ENCODE measurements around the gene PECR. TPM values are rescaled to one million over a fixed set of nuclear protein-coding genes. Genes with fewer than 3 reads are reported as not detected.

Gene PECR
- total and polyA plus RNA-seq, 4 donors: 10.6 to 25.9 (median 13.4) TPM

GRCh38 chr2:216098421-216099334 is 17.1 kb upstream of the PECR start:
- Histone ChIP-seq H3K4me3 (no peak overlapping the region), H3K36me3 (ENCODE audit: control insufficient read depth in 4 of 4, insufficient read depth in 4 of 4, low read length in 4 of 4) (no peaks in the 10 kb centered on the region), H3K9ac (ENCODE audit: insufficient read depth in 1 of 2, low read length in 2 of 2) (no peak overlapping the region), H3K27ac (ENCODE audit: low read depth in 1 of 2, low read length in 1 of 2) (no peak overlapping the region), H3K4me1 (ENCODE audit: control insufficient read depth in 5 of 5, insufficient read depth in 5 of 5, low read length in 5 of 5) (peaks cover 0 to 1% (median 0%) of the 10 kb centered on the region in 5 donors), H3K9me3 (ENCODE audit: control insufficient read depth in 4 of 4, insufficient read depth in 3 of 4, low read length in 3 of 4) (no peaks in the 10 kb centered on the region), H3K27me3 (ENCODE audit: control insufficient read depth in 3 of 3, insufficient read depth in 3 of 3, low read length in 2 of 3) (no peaks in the 10 kb centered on the region)
- TF ChIP-seq CTCF (IDR thresholded peaks at IDR 0.05; ENCODE audit: control extremely low read depth, extremely low read depth): no peak
- 96 to 97% methylated on average over 9 of the region's 9 CpGs for WGBS, 2 donors
- no peak for ATAC-seq (ENCODE audit: insufficient read depth, low FRiP score)
- no peak for DNase-seq

- Histone ChIP-seq H3K27me3 (ENCODE audit: control insufficient read depth in 3 of 3, insufficient read depth in 3 of 3, low read length in 2 of 3) (no peaks in the 10 kb centered on the region), H3K9ac (ENCODE audit: insufficient read depth in 1 of 2, low read length in 2 of 2) (no peak overlapping the region), H3K4me1 (ENCODE audit: control insufficient read depth in 5 of 5, insufficient read depth in 5 of 5, low read length in 5 of 5) (no peaks in the 10 kb centered on the region), H3K9me3 (ENCODE audit: control insufficient read depth in 4 of 4, insufficient read depth in 3 of 4, low read length in 3 of 4) (no peaks in the 10 kb centered on the region), H3K36me3 (ENCODE audit: control insufficient read depth in 4 of 4, insufficient read depth in 4 of 4, low read length in 4 of 4) (no peaks in the 10 kb centered on the region), H3K4me3 (no peak overlapping the region), H3K27ac (ENCODE audit: low read depth in 1 of 2, low read length in 1 of 2) (no peak overlapping the region)
- ATAC-seq (ENCODE audit: insufficient read depth, low FRiP score): no peak
- no peak for DNase-seq
- no peak for TF ChIP-seq CTCF (IDR thresholded peaks at IDR 0.05; ENCODE audit: control extremely low read depth, extremely low read depth)
- WGBS, 2 donors: 81 to 93% methylated on average over 3 of the region's 3 CpGs
These were observed 13.1 kb upstream of the PECR start for GRCh38 chr2:216094701-216095100.

- H3K9ac ChIP-seq (ENCODE audit: insufficient read depth in 1 of 2, low read length in 2 of 2): no peak overlapping the region
- 88 to 95% methylated on average over 2 of the region's 2 CpGs for WGBS, 2 donors
- H3K27ac ChIP-seq (ENCODE audit: low read depth in 1 of 2, low read length in 1 of 2): no peak overlapping the region
- H3K27me3 ChIP-seq (ENCODE audit: control insufficient read depth in 3 of 3, insufficient read depth in 3 of 3, low read length in 2 of 3): no peaks in the 10 kb centered on the region
- no peaks in the 10 kb centered on the region for H3K4me1 ChIP-seq (ENCODE audit: control insufficient read depth in 5 of 5, insufficient read depth in 5 of 5, low read length in 5 of 5)
- no peak for ATAC-seq (ENCODE audit: insufficient read depth, low FRiP score)
- no peak overlapping the region for H3K4me3 ChIP-seq
- no peak for TF ChIP-seq CTCF (IDR thresholded peaks at IDR 0.05; ENCODE audit: control extremely low read depth, extremely low read depth)
- H3K9me3 ChIP-seq (ENCODE audit: control insufficient read depth in 4 of 4, insufficient read depth in 3 of 4, low read length in 3 of 4): no peaks in the 10 kb centered on the region
- H3K36me3 ChIP-seq (ENCODE audit: control insufficient read depth in 4 of 4, insufficient read depth in 4 of 4, low read length in 4 of 4): no peaks in the 10 kb centered on the region
- DNase-seq: no peak
These were observed 11.0 kb upstream of the PECR start for GRCh38 chr2:216092646-216093045.
